Prostate gland (tissue), 2 donors: Measurements from ENCODE around the gene STKLD1. TPM values are rescaled to one million over a fixed set of nuclear protein-coding genes. Genes with fewer than 3 reads are reported as not detected.

Experiments used
- DNase-seq: peaks from one replicate; pipeline ENCODE4 v3.0.0-alpha.2; 2019; ENCODE audit warnings: low spot score
- H3K27ac ChIP-seq, 2 donors: fragments of 200-600 bp; sonication (generic); 2 replicates each; pipeline ENCODE4 v1.5.1; 2017 to 2019
- H3K27me3 ChIP-seq: fragments of 200-600 bp; sonication (generic); replicated peaks from 2 replicates; pipeline ENCODE4 v1.5.1; 2019; ENCODE audit not compliant: insufficient read depth
- H3K36me3 ChIP-seq, 2 donors: fragments of 200-600 bp; sonication (generic); 1 replicate in 1 of 2; 2 replicates in 1 of 2; pipeline versions ENCODE4 v1.5.1 to v1.8.1; 2017 to 2019
- H3K4me1 ChIP-seq: fragments of 200-600 bp; sonication (generic); replicated peaks from 2 replicates; pipeline ENCODE4 v1.5.1; 2019
- H3K4me3 ChIP-seq, 2 donors: fragments of 200-600 bp; sonication (generic); 2 replicates each; pipeline ENCODE4 v1.5.1; 2017 to 2019
- H3K9me3 ChIP-seq: fragments of 200-600 bp; sonication (generic); 2 replicates; pipeline ENCODE4 v1.5.1; 2017
- CTCF ChIP-seq, 4 experiments: fragments of 200-600 bp in 2 of 4; fragments of 450-650 bp in 2 of 4; sonication (generic) in 2 of 4; IDR thresholded peaks; 1 replicate in 3 of 4; 2 replicates in 1 of 4; pipeline ENCODE4 v1.5.1; 2016 to 2019; ENCODE audit warnings: antibody characterized with exemption in 4 of 4, mild to moderate bottlenecking in 2 of 4, moderate library complexity in 2 of 4
- POLR2A ChIP-seq: fragments of 450-650 bp; IDR thresholded peaks from one replicate; pipeline ENCODE4 v1.6.1; 2016; ENCODE audit warnings: antibody characterized with exemption, mild to moderate bottlenecking
- POLR2AphosphoS5 ChIP-seq: sonication (generic); formaldehyde crosslinking; IDR thresholded peaks from one replicate; pipeline ENCODE4 v1.6.1; 2017; ENCODE audit warnings: antibody characterized with exemption
- WGBS: methylation state at CpG from one replicate; pipeline ENCODE4 v1.1.5; 2018; 5-methylcytosine and 5-hydroxymethylcytosine counted together
- intact Hi-C: fragments of 100-400 bp; cut with DNase I; formaldehyde crosslinking; loops from one replicate; pipeline ENCODE4 v1.14.2; 2022
- total RNA-seq, 2 donors: library from RNA; depleted of rRNA; stranded (reverse); fragments of >200 nt; gene quantifications; one replicate each; pipeline ENCODE4 v1.1.0, GENCODE V29; 2016

The STKLD1 gene
- total RNA-seq, 2 donors from 2014 or later: 0.87 to 1.0 TPM

GRCh38 chr9:133419005-133419404 lies 42.8 kb downstream of the STKLD1 start:
- intact Hi-C loops: loop anchor here (5.0 kb wide), 1 partner anchor 38 kb away; the partner anchor contains the start of gene CACFD1
- DNase-seq: no peak
- WGBS: 82% methylated on average over 13 of the region's 13 CpGs
- H3K27ac ChIP-seq: no peak overlapping the region
- no peaks in the 10 kb centered on the region for H3K4me1 ChIP-seq
- no peak for TF ChIP-seq POLR2AphosphoS5
- no peak for TF ChIP-seq POLR2A
- no peak for TF ChIP-seq CTCF (IDR thresholded peaks at IDR 0.05)
- H3K36me3 ChIP-seq: peaks cover 0 to 7% of the 10 kb centered on the region in 2 donors
- no peak overlapping the region for H3K4me3 ChIP-seq
- no peaks in the 10 kb centered on the region for H3K9me3 ChIP-seq
- no peaks in the 10 kb centered on the region for H3K27me3 ChIP-seq

- TF ChIP-seq CTCF (IDR thresholded peaks at IDR 0.05) (no peak), POLR2A (no peak), POLR2AphosphoS5 (no peak)
- DNase-seq: no peak
- intact Hi-C loops: no loop called here
These were observed 44.2 kb downstream of the STKLD1 start for GRCh38 chr9:133420392-133420827.

GRCh38 chr9:133421615-133422542 lies 45.7 kb downstream of the STKLD1 start, which contains the start of gene ADAMTS13:
Gene ADAMTS13 (plus strand): TSS chr9:133422367. CDS start chr9:133422444, 77 bp downstream.
- no peak within 1 kb of the TSS for H3K27ac ChIP-seq
- no peak within 1 kb of the TSS for H3K4me3 ChIP-seq
- H3K9me3 ChIP-seq: no peaks in the 10 kb centered on the region
- intact Hi-C loops: no loop called here
- TF ChIP-seq POLR2AphosphoS5 (no peak), POLR2A (no peak), CTCF (IDR thresholded peaks at IDR 0.05) (no peak)
- DNase-seq: no peak
- no peaks in the 10 kb centered on the region for H3K4me1 ChIP-seq
- H3K27me3 ChIP-seq: no peaks in the 10 kb centered on the region
- 46% methylated on average over 23 of the region's 23 CpGs for WGBS
- no peaks in the 10 kb centered on the region for H3K36me3 ChIP-seq

More at GRCh38 chr9:133420392-133420827, 44.2 kb downstream of the STKLD1 start:
- Histone ChIP-seq H3K36me3 (no peaks in the 10 kb centered on the region), H3K27ac (no peak overlapping the region), H3K4me1 (no peaks in the 10 kb centered on the region), H3K27me3 (no peaks in the 10 kb centered on the region), H3K9me3 (no peaks in the 10 kb centered on the region), H3K4me3 (no peak overlapping the region)
- WGBS: 62% methylated on average over 5 of the region's 5 CpGs

- intact Hi-C loops: no loop called here
These were observed 47.0 kb downstream of the STKLD1 start for GRCh38 chr9:133423216-133423615.

More at GRCh38 chr9:133423216-133423615, 47.0 kb downstream of the STKLD1 start:
- 62% methylated on average over 3 of the region's 3 CpGs for WGBS
- no peaks in the 10 kb centered on the region for H3K27me3 ChIP-seq
- TF ChIP-seq CTCF (IDR thresholded peaks at IDR 0.05) (no peak), POLR2AphosphoS5 (no peak), POLR2A (no peak)
- no peak for DNase-seq
- no peaks in the 10 kb centered on the region for H3K9me3 ChIP-seq
- H3K4me1 ChIP-seq: no peaks in the 10 kb centered on the region
- no peak overlapping the region for H3K4me3 ChIP-seq
- H3K27ac ChIP-seq: no peak overlapping the region
- H3K36me3 ChIP-seq: no peaks in the 10 kb centered on the region
